ENCODE results near the gene SH3PXD2A.

The SH3PXD2A gene

GRCh38 chr10:103874730-103875129, 19.4 kb upstream of the SH3PXD2A start:
- DNase-seq = no peak

- DNase-seq = no peak
Observed at GRCh38 chr10:103872137-103872931, 17.0 kb upstream of the SH3PXD2A start.

- DNase-seq = no peak
Observed at GRCh38 chr10:103871006-103871405, 15.6 kb upstream of the SH3PXD2A start.

GRCh38 chr10:103870516-103870915, 15.1 kb upstream of the SH3PXD2A start:
- no peak for DNase-seq

- no peak for DNase-seq
Observed at GRCh38 chr10:103869336-103869735, 14.0 kb upstream of the SH3PXD2A start.

GRCh38 chr10:103868200-103868599, 12.8 kb upstream of the SH3PXD2A start:
- DNase-seq = no peak

- no peak for DNase-seq
Observed at GRCh38 chr10:103861505-103861904, 6.1 kb upstream of the SH3PXD2A start.

- DNase-seq = peak; percentile 55 to 65
Observed at GRCh38 chr10:103859161-103860086, 4.0 kb upstream of the SH3PXD2A start.

- DNase-seq = no peak
Observed at GRCh38 chr10:103858360-103858759, 3.0 kb upstream of the SH3PXD2A start.

- no peak for DNase-seq
Observed at GRCh38 chr10:103856797-103857170, 1.4 kb upstream of the SH3PXD2A start.

- DNase-seq = no peak
Observed at GRCh38 chr10:103855852-103856796, 748 bp upstream of the SH3PXD2A start.

GRCh38 chr10:103854686-103855391, 537 bp downstream of the SH3PXD2A start:
- no peak for DNase-seq

GRCh38 chr10:103854265-103854685, 1.1 kb downstream of the SH3PXD2A start:
- no peak for DNase-seq

- DNase-seq = no peak
Observed at GRCh38 chr10:103853428-103854264, 1.7 kb downstream of the SH3PXD2A start.

- DNase-seq = no peak
Observed at GRCh38 chr10:103852856-103853255, 2.5 kb downstream of the SH3PXD2A start.

GRCh38 chr10:103852189-103852711, 3.1 kb downstream of the SH3PXD2A start:
- DNase-seq = no peak

- no peak for DNase-seq
Observed at GRCh38 chr10:103851261-103851660, 4.1 kb downstream of the SH3PXD2A start.

GRCh38 chr10:103850572-103850895, 4.8 kb downstream of the SH3PXD2A start:
- DNase-seq = no peak

- no peak for DNase-seq
Observed at GRCh38 chr10:103849880-103850571, 5.3 kb downstream of the SH3PXD2A start.

GRCh38 chr10:103849212-103849877, 6.0 kb downstream of the SH3PXD2A start:
- DNase-seq = no peak
